Left colon (tissue), 2 donors: Measurements from ENCODE around the gene TMED1. TPM values are rescaled to one million over a fixed set of nuclear protein-coding genes. Genes with fewer than 3 reads are reported as not detected.

Experiments
- ATAC-seq: fragments of 200-7000 bp; cut with Tn5 transposase; one replicate; pipeline ENCODE4 v1.9.1; 2020; ENCODE audit warnings: mild to moderate bottlenecking, moderate library complexity
- DNase-seq, 2 donors: peaks; one replicate each; pipeline ENCODE4 v3.0.0-alpha.2; 2020
- intact Hi-C, 2 donors: fragments of 100-400 bp; cut with DNase I in 1 of 2; cut with micrococcal nuclease in 1 of 2; formaldehyde crosslinking; loops; one replicate each; pipeline versions ENCODE4 v1.11.2 to v1.14.0; 2022; cut with DNase I, micrococcal nuclease
- microRNA-seq, 2 donors: library from miRNA; unstranded; fragments of <30 nt; microRNA quantifications; one replicate each; pipeline versions ENCODE4 v1.1.0 to v1.2.0, GENCODE V29; 2020
- total RNA-seq, 2 donors: library from RNA; stranded (reverse); fragmentation: NEBNext Ultra II Directional; extraction: Animal tissue kit (Norgen Biotek cat#: 25700); gene quantifications; one replicate each; pipeline ENCODE4 v1.2.1, GENCODE V29; 2021
- donor health status: DM: no; HTN: no; CAD: no.
- donor health status: DM: yes; HTN: yes; CAD: no.

The TMED1 gene
- total RNA-seq, 2 donors from 2014 or later, result 16.9 to 19.5 TPM

DNA sequence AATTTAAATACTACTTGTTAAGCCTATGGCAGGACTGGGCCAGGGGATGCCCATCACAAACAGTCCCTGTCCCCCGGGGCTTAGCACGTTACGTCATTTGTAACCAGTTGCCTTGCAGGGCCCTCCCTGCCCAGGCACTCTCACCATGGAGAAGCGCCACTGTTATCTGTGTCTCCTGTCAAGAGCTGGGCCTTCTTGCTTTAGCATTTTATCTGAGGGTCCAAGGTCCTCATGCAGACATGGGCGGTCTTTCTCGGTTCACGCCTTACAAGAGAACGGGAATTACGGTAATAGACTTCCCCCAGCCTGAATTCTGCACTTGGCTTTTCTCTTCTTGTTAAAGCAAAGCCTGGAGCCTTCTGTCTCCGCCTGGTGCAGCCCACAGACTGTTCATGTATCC is 46.1 kb downstream of the TMED1 start:
- intact Hi-C loops, result no loop called here
- DNase-seq, result no peak
- no peak for ATAC-seq

DNA sequence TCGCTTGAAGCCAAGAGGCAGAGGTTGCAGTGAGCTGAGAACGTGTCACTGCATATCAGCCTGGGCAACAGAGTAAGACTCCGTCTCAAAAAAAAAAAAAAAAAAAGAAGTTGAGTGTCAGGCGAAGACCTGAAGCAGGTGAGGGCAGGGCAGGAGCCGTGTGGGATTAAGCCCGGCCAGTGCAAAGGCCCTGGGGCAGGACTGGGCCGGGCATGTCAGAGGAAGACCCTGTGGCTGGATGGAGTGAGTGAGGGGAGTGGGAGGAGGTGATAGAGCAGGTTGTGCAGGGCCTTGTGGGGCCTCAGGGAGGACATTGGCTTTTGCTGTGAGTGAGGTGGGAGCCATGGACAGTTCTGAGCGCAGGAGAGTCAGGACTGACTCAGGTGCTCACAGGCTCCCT is 47.9 kb downstream of the TMED1 start:
- intact Hi-C loops, result no loop called here
- DNase-seq (no peak), ATAC-seq (peak; percentile 15)

DNA sequence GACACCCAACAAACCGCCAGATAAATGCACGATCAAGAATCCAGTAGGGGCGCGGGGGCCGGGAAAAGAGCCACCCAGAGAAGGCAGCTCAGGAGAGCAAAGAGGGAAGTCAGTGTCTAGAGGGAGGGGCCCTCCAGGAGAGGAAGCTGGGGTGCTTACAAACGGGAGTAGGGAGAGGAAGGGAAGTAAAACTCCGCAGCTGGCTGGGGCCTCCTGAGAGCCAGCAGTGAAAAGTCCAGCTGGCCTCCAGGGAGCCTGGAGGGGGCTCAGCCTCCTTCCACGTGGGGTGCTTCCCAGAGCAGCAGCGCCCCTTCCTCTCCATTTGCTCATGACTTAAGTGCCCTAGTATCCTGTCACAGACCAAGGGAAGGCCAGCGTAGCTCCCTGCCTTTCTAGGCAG is 51.8 kb downstream of the TMED1 start:
- ATAC-seq (no peak), DNase-seq (no peak)
- intact Hi-C loops, result no loop called here

DNA sequence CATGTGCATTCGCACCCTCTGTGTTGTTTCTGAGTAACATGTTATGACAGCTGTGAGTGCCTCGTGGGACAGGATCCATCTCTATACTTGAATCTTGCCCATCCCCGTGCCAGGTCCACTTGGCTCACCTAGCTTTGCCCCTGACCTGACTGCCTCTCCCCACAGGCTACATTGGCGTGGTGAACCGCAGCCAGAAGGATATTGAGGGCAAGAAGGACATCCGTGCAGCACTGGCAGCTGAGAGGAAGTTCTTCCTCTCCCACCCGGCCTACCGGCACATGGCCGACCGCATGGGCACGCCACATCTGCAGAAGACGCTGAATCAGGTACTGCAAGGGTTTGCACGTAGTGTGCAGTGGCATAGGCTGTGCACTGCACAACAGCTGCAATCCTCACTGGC is 53.2 kb downstream of the TMED1 start:
- DNase-seq (no peak), ATAC-seq (no peak)
- intact Hi-C loops, result no loop called here

Small RNAs within 50 kb of the gene (microRNA-seq; reads per million reads assigned to microRNA genes)
- gene MIR199A1 (1.1 to 5.4 reads per million in 2 donors), gene MIR6793 (1.1 to 4.1 reads per million in 2 donors)

Other genes with a start within 250 kb of the TMED1 start
- gene AP1M2, start 248.9 kb downstream of the TMED1 start, total RNA-seq, result 100 to 1,000 TPM; 116 to 158 TPM
- 100 to 1,000 TPM; 124 to 153 TPM for gene SLC44A2, start 210.7 kb downstream of the TMED1 start, total RNA-seq
- 100 to 1,000 TPM; 129 to 181 TPM for gene ILF3, start 181.9 kb downstream of the TMED1 start, total RNA-seq
- gene QTRT1, start 134.8 kb downstream of the TMED1 start, total RNA-seq, result 10 to 100 TPM; 76.9 to 78.6 TPM
- 100 to 1,000 TPM; 446 to 618 TPM for gene DNM2, start 118.1 kb downstream of the TMED1 start, total RNA-seq
- gene C19orf38, start 12.2 kb upstream of the TMED1 start, total RNA-seq, result under 1 TPM; 0.49 to 0.98 TPM
- 10 to 100 TPM; 48.3 to 58.3 TPM for gene CARM1, start 35.3 kb upstream of the TMED1 start, total RNA-seq
- 10 to 100 TPM; 57.8 to 64.8 TPM for gene YIPF2, start 92.4 kb upstream of the TMED1 start, total RNA-seq
- gene TIMM29, start 92.6 kb upstream of the TMED1 start, total RNA-seq, result 10 to 100 TPM; 23.0 to 24.6 TPM
- 10 to 100 TPM; 68.7 to 98.6 TPM for gene SMARCA4, start 124.8 kb upstream of the TMED1 start, total RNA-seq